Upper lobe of left lung (tissue), 6 donors: ENCODE measurements around the gene ARPP21. TPM values are rescaled to one million over a fixed set of nuclear protein-coding genes. Genes with fewer than 3 reads are reported as not detected.
A peak's percentile ranks its signal among the peaks of the same experiment; 100 is the strongest.
"Not testable (repeated sequence)": the region's sequence is repeated elsewhere in the genome, so short reads cannot be mapped to it uniquely, and the experiment has no call there.

ENCODE experiments used
- ATAC-seq, 2 donors: fragments of 200-7000 bp; cut with Tn5 transposase; one replicate each; pipeline ENCODE4 v1.9.1; 2022; ENCODE audit warnings: mild to moderate bottlenecking in 2 of 2, moderate library complexity in 2 of 2; ENCODE audit not compliant: low FRiP score in 2 of 2
- DNase-seq, 2 donors: peaks; one replicate each; pipeline ENCODE4 v3.0.0-alpha.2; 2019 to 2020
- H3K27ac ChIP-seq, 4 donors: fragments of 200-600 bp; sonication (generic); one replicate each; pipeline ENCODE4 v1.5.1; 2016 to 2019
- H3K27me3 ChIP-seq, 4 donors: fragments of 200-600 bp; sonication (generic); one replicate each; pipeline ENCODE4 v1.5.1; 2017 to 2019
- H3K36me3 ChIP-seq, 4 donors: fragments of 200-600 bp; sonication (generic); one replicate each; pipeline ENCODE4 v1.5.1; 2016 to 2019
- H3K4me1 ChIP-seq, 4 donors: fragments of 200-600 bp; sonication (generic); one replicate each; pipeline ENCODE4 v1.5.1; 2018 to 2019
- H3K4me3 ChIP-seq, 4 donors: fragments of 200-600 bp; sonication (generic); one replicate each; pipeline ENCODE4 v1.5.1; 2017 to 2019; ENCODE audit warnings: mild to moderate bottlenecking in 2 of 4, moderate library complexity in 1 of 4
- H3K9me3 ChIP-seq, 4 donors: fragments of 200-600 bp; sonication (generic); one replicate each; pipeline ENCODE4 v1.5.1; 2018 to 2019
- EP300 ChIP-seq, 4 donors: sonication (generic); formaldehyde crosslinking; IDR thresholded peaks; one replicate each; pipeline ENCODE4 v1.5.1; 2017; ENCODE audit warnings: antibody characterized with exemption in 4 of 4, control low read depth in 2 of 4
- POLR2A ChIP-seq, 4 donors: fragments of 450-650 bp; IDR thresholded peaks; one replicate each; pipeline ENCODE4 v1.5.1; 2016 to 2017; ENCODE audit warnings: antibody characterized with exemption in 4 of 4, mild to moderate bottlenecking in 2 of 4
- POLR2AphosphoS5 ChIP-seq, 2 donors: sonication (generic); formaldehyde crosslinking; IDR thresholded peaks; one replicate each; pipeline ENCODE4 v1.5.1; 2017; ENCODE audit warnings: antibody characterized with exemption in 2 of 2
- WGBS, 2 donors: methylation state at CpG; one replicate each; pipeline ENCODE4 v1.1.5; 2017 to 2018; 5-methylcytosine and 5-hydroxymethylcytosine counted together
- total RNA-seq, 6 donors: library from RNA; depleted of rRNA in 4 of 6; stranded (reverse); fragments of >200 nt in 4 of 6; gene quantifications; one replicate each; pipeline versions ENCODE4 v1.1.0 to v1.2.1, GENCODE V29; 2016 to 2021
- TF ChIP-seq, protein P1 (sequence below), 6 experiments: fragments of 450-650 bp in 4 of 6; fragments of 200-600 bp in 2 of 6; sonication (generic) in 2 of 6; IDR thresholded peaks; one replicate each; pipeline ENCODE4 v1.5.1; 2016 to 2019; ENCODE audit warnings: antibody characterized with exemption in 6 of 6
- donor health status: DM: no; HTN: no; CAD: no; lungs with moderate emphysema.
- donor health status: DM: no; HTN: yes; CAD: no; lungs with severe emphysema.

Gene ARPP21
- total RNA-seq, 6 donors from 2014 or later, result not detected

GRCh38 chr3:35617370-35617769, 22.0 kb upstream of the ARPP21 start:
- 90 to 94% methylated on average over 1 of the region's 1 CpG for WGBS, 2 donors

DNA sequence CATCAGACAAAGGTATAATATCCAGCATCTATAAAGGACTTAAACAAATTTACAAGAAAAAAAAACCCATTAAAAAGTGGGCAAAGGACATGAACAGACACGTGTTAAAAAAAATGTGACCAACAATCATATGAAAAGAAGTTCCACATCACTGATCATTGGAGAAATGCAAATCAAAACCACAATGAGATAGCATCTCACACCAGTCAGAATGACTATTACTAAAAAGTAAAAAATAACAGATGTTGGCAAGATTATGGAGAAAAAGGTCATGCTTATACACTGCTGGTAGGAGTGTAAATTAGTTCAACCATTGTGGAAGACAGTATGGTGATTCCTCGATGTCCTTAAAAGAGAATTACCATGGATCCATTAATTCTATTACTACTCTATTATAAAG, 19.1 kb upstream of the ARPP21 start:
- 79 to 81% methylated on average over 2 of the region's 2 CpGs for WGBS, 2 donors
- not testable (repeated sequence) for DNase-seq, H3K9me3 ChIP-seq, H3K27ac ChIP-seq, H3K4me1 ChIP-seq, H3K27me3 ChIP-seq, H3K36me3 ChIP-seq, ATAC-seq, H3K4me3 ChIP-seq

More at GRCh38 chr3:35617370-35617769, 22.0 kb upstream of the ARPP21 start:
- Histone ChIP-seq H3K4me1 (no peaks in the 10 kb centered on the region), H3K27me3 (no peaks in the 10 kb centered on the region), H3K36me3 (no peaks in the 10 kb centered on the region), H3K9me3 (no peaks in the 10 kb centered on the region), H3K4me3 (no peak overlapping the region), H3K27ac (no peak overlapping the region)
- TF ChIP-seq POLR2A (IDR thresholded peaks at IDR 0.05), result no peak
- TF ChIP-seq, protein P1, sequence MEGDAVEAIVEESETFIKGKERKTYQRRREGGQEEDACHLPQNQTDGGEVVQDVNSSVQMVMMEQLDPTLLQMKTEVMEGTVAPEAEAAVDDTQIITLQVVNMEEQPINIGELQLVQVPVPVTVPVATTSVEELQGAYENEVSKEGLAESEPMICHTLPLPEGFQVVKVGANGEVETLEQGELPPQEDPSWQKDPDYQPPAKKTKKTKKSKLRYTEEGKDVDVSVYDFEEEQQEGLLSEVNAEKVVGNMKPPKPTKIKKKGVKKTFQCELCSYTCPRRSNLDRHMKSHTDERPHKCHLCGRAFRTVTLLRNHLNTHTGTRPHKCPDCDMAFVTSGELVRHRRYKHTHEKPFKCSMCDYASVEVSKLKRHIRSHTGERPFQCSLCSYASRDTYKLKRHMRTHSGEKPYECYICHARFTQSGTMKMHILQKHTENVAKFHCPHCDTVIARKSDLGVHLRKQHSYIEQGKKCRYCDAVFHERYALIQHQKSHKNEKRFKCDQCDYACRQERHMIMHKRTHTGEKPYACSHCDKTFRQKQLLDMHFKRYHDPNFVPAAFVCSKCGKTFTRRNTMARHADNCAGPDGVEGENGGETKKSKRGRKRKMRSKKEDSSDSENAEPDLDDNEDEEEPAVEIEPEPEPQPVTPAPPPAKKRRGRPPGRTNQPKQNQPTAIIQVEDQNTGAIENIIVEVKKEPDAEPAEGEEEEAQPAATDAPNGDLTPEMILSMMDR (IDR thresholded peaks at IDR 0.05), result no peak
- no peak for TF ChIP-seq EP300 (IDR thresholded peaks at IDR 0.05)
- no peak for TF ChIP-seq POLR2AphosphoS5 (IDR thresholded peaks at IDR 0.05)
- ATAC-seq, result no peak
- no peak for DNase-seq

- H3K36me3 ChIP-seq, result no peaks in the 10 kb centered on the region
- TF ChIP-seq POLR2AphosphoS5 (IDR thresholded peaks at IDR 0.05) (no peak), EP300 (IDR thresholded peaks at IDR 0.05) (no peak), POLR2A (IDR thresholded peaks at IDR 0.05) (no peak)
- TF ChIP-seq, protein P1 (IDR thresholded peaks at IDR 0.05), result no peak
- H3K4me1 ChIP-seq, result no peaks in the 10 kb centered on the region
- no peak overlapping the region for H3K4me3 ChIP-seq
- DNase-seq (no peak), ATAC-seq (no peak)
- H3K27ac ChIP-seq, result no peak overlapping the region
- WGBS, 2 donors, result 43 to 62% methylated on average over 2 of the region's 2 CpGs
- H3K9me3 ChIP-seq, result no peaks in the 10 kb centered on the region
- no peaks in the 10 kb centered on the region for H3K27me3 ChIP-seq
Observed at GRCh38 chr3:35624698-35625097, 14.6 kb upstream of the ARPP21 start.

DNA sequence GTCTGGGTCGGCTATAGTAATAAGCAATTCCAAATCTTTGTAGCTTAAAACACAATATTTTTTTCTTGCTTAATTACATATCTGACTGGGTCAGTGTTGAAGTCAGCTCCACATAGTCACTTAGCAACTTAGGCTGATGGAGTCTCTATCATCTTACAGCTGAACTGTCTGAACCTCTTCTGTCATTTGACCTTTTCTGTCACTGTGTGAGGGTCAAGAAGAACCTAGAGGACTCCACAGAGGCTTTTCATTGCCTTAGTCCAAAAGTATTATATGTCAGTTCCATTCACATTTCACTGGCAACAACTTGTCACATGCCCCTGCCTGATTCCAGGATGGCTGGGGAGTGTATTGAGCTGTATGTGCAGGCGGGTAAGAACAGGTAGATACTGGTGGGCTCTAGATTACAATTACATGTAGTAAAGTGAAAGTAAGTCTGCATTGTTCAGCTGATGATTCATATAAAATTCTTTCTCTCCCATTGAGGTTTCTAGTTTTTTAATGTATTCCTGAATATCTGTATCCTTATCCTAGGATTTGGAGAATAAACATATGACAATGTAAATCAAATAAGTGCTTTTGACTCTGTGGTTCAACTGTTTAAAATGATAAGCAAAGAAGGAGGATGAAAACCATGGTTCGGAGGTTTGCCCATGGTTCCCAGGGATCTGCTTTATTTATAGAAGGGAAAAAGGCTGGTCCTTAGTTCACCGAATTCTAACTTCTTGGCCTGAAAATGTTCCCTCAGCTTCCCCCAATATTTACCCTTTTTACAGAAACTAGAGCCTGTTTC, 5.8 kb upstream of the ARPP21 start:
- 58 to 62% methylated on average over 4 of the region's 4 CpGs for WGBS, 2 donors
- TF ChIP-seq, protein P1 (IDR thresholded peaks at IDR 0.05), result no peak
- TF ChIP-seq POLR2A (IDR thresholded peaks at IDR 0.05) (no peak), EP300 (IDR thresholded peaks at IDR 0.05) (no peak)
- Histone ChIP-seq H3K27ac (no peak overlapping the region), H3K4me1 (no peaks in the 10 kb centered on the region), H3K36me3 (no peaks in the 10 kb centered on the region), H3K9me3 (no peaks in the 10 kb centered on the region), H3K27me3 (no peaks in the 10 kb centered on the region), H3K4me3 (no peak overlapping the region)
- DNase-seq (no peak), ATAC-seq (no peak)

DNA sequence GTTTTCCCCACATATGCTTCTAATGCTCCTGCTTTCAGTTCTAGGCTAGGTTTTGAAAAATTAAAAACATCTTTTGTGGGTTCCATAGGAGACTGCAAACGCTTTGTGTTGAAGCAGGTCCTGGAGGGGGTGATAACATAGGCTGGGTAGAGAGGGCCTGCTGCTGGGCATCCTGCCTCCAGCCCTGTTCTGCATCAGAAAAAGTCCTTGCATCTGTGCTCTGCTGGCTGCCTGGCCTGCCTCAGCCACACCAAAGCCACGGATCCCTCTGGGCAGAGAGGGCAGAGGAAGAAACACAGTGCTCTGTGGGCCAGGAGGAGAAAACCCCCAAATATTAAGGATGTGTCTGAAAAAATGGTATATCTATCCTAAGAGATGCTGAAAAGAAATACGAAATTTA, 3.9 kb upstream of the ARPP21 start:
- Histone ChIP-seq H3K4me1 (peaks cover 7 to 14% (median 10%) of the 10 kb centered on the region in 4 donors), H3K36me3 (no peaks in the 10 kb centered on the region), H3K9me3 (no peaks in the 10 kb centered on the region), H3K27me3 (peaks cover 0 to 14% (median 12%) of the 10 kb centered on the region in 4 donors), H3K4me3 (no peak overlapping the region), H3K27ac (no peak overlapping the region)
- DNase-seq (peak in 1 of 2 donors; percentile 2), ATAC-seq (no peak)
- WGBS, 2 donors, result 81 to 86% methylated on average over 3 of the region's 3 CpGs
- TF ChIP-seq, protein P1 (IDR thresholded peaks at IDR 0.05), result no peak
- TF ChIP-seq EP300 (IDR thresholded peaks at IDR 0.05) (no peak), POLR2A (IDR thresholded peaks at IDR 0.05) (no peak), POLR2AphosphoS5 (IDR thresholded peaks at IDR 0.05) (no peak)
